Measurements from ENCODE around the gene PWWP2B. TPM values are rescaled to one million over a fixed set of nuclear protein-coding genes. Genes with fewer than 3 reads are reported as not detected.

Gene PWWP2B
- total RNA-seq, 4 donors from 2014 or later: 11.8 to 25.5 (median 14.3) TPM

GRCh38 chr10:132430231-132430743 lies 33.3 kb downstream of the PWWP2B start:
- Histone ChIP-seq H3K4me1 (peaks cover 0 to 12% (median 9%) of the 10 kb centered on the region in 4 donors), H3K36me3 (peaks cover 0 to 7% (median 0%) of the 10 kb centered on the region in 4 donors), H3K9me3 (no peaks in the 10 kb centered on the region), H3K4me3 (no peak overlapping the region), H3K27me3 (no peaks in the 10 kb centered on the region), H3K27ac (replicated peaks in 1 of 4) (no peak overlapping the region)
- intact Hi-C loops (cut with DNase I): no loop called here
- TF ChIP-seq POLR2A (IDR thresholded peaks at IDR 0.05; ENCODE audit: low read depth) (no peak), EP300 (IDR thresholded peaks at IDR 0.05) (no peak), POLR2AphosphoS5 (IDR thresholded peaks at IDR 0.05) (no peak)
- TF ChIP-seq, protein P1, sequence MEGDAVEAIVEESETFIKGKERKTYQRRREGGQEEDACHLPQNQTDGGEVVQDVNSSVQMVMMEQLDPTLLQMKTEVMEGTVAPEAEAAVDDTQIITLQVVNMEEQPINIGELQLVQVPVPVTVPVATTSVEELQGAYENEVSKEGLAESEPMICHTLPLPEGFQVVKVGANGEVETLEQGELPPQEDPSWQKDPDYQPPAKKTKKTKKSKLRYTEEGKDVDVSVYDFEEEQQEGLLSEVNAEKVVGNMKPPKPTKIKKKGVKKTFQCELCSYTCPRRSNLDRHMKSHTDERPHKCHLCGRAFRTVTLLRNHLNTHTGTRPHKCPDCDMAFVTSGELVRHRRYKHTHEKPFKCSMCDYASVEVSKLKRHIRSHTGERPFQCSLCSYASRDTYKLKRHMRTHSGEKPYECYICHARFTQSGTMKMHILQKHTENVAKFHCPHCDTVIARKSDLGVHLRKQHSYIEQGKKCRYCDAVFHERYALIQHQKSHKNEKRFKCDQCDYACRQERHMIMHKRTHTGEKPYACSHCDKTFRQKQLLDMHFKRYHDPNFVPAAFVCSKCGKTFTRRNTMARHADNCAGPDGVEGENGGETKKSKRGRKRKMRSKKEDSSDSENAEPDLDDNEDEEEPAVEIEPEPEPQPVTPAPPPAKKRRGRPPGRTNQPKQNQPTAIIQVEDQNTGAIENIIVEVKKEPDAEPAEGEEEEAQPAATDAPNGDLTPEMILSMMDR (IDR thresholded peaks at IDR 0.05): no peak
- 93% methylated on average over 7 of the region's 8 CpGs for WGBS
- no peak for DNase-seq (ENCODE audit: extremely low spot score)

GRCh38 chr10:132430861-132431271 lies 33.9 kb downstream of the PWWP2B start:
- H3K9me3 ChIP-seq: no peaks in the 10 kb centered on the region
- WGBS: no CpG with 5 or more reads among the region's 8 CpGs
- H3K4me1 ChIP-seq: peaks cover 0 to 12% (median 9%) of the 10 kb centered on the region in 4 donors
- no peaks in the 10 kb centered on the region for H3K27me3 ChIP-seq
- no peak for TF ChIP-seq POLR2A (IDR thresholded peaks at IDR 0.05; ENCODE audit: low read depth)
- TF ChIP-seq POLR2AphosphoS5 (IDR thresholded peaks at IDR 0.05): no peak
- TF ChIP-seq, protein P1 (IDR thresholded peaks at IDR 0.05): no peak
- no peak for TF ChIP-seq EP300 (IDR thresholded peaks at IDR 0.05)
- peaks cover 0 to 7% (median 0%) of the 10 kb centered on the region in 4 donors for H3K36me3 ChIP-seq
- H3K4me3 ChIP-seq: no peak overlapping the region
- no peak for DNase-seq (ENCODE audit: extremely low spot score)
- H3K27ac ChIP-seq (replicated peaks in 1 of 4): no peak overlapping the region
- intact Hi-C loops (cut with DNase I): no loop called here

DNA sequence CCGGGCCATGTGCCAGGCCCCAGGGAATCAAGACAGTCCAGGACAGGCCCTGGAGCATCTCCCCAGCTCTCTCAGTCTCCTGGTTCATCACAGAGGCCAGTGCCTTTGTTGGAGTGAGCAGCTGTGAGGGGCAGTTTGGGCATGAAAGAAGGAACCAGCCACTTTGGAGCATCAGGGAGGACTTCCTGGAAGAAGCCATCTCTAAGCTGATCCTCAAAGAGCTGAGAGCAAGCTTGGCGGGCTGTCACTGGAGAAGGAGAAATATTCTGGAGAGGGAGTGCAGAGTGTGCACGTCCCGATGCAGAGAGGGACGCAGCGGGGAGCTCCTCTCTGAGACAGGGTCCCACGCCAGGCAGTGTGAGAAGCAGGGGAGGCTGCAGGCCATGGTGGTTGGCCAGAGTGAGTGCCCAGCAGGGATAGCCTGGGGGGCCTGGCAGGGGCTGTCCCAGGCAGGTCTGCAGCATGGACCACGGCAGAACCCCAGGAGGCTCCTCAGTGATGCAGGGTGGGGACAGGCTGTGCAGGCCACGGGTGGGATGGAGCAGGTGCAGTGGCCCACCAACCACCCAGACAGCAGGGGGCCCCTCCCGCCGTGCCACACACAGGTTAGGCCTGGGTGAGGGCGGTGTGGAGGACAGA lies 34.7 kb downstream of the PWWP2B start:
- Histone ChIP-seq H3K27me3 (no peaks in the 10 kb centered on the region), H3K9me3 (no peaks in the 10 kb centered on the region), H3K4me1 (peaks cover 0 to 12% (median 9%) of the 10 kb centered on the region in 4 donors), H3K4me3 (no peak overlapping the region), H3K36me3 (peaks cover 0 to 7% (median 0%) of the 10 kb centered on the region in 4 donors), H3K27ac (replicated peaks in 1 of 4) (no peak overlapping the region)
- WGBS: 95% methylated on average over 7 of the region's 12 CpGs
- intact Hi-C loops (cut with DNase I): no loop called here
- TF ChIP-seq POLR2A (IDR thresholded peaks at IDR 0.05; ENCODE audit: low read depth) (no peak), POLR2AphosphoS5 (IDR thresholded peaks at IDR 0.05) (no peak), EP300 (IDR thresholded peaks at IDR 0.05) (no peak)
- TF ChIP-seq, protein P1 (IDR thresholded peaks at IDR 0.05): no peak
- no peak for DNase-seq (ENCODE audit: extremely low spot score)

- H3K27me3 ChIP-seq: no peaks in the 10 kb centered on the region
- TF ChIP-seq, protein P1 (IDR thresholded peaks at IDR 0.05): no peak
- TF ChIP-seq POLR2A (IDR thresholded peaks at IDR 0.05; ENCODE audit: low read depth) (no peak), EP300 (IDR thresholded peaks at IDR 0.05) (no peak), POLR2AphosphoS5 (IDR thresholded peaks at IDR 0.05) (no peak)
- no peak overlapping the region for H3K27ac ChIP-seq (replicated peaks in 1 of 4)
- peaks cover 0 to 12% (median 9%) of the 10 kb centered on the region in 4 donors for H3K4me1 ChIP-seq
- no peaks in the 10 kb centered on the region for H3K9me3 ChIP-seq
- H3K36me3 ChIP-seq: peaks cover 0 to 7% (median 0%) of the 10 kb centered on the region in 4 donors
- H3K4me3 ChIP-seq: no peak overlapping the region
- intact Hi-C loops (cut with DNase I): no loop called here
- WGBS: 98% methylated on average over 8 of the region's 12 CpGs
- no peak for DNase-seq (ENCODE audit: extremely low spot score)
Measured at GRCh38 chr10:132432176-132432540, 35.2 kb downstream of the PWWP2B start.

All from esophagus muscularis mucosa (tissue), 4 donors.